ENCODE measurements around the gene CMSS1. TPM values are rescaled to one million over a fixed set of nuclear protein-coding genes. Genes with fewer than 3 reads are reported as not detected.

CMSS1 gene
- total RNA-seq, 4 donors from 2014 or later = 1.3 to 9.9 (median 2.3) TPM

DNA sequence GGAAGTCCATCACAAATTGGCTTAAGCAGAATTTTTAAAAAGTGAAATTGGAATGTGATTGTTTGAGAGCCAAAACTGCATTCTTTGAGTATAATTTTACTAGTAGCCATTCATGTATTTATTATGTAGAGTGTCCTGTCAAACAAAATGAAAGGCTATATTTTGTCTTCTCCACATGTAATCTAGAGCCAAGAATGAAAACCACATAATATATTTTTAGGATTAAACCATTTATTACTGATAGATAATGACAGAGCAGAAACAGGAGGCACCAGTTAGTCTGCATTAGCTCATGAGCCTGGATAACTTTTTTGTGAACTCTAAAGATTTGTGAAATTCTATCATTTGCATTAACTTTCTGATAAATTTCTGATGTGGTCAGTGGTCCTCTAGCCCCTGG is 166.5 kb downstream of the CMSS1 start:
- DNase-seq = no peak
- Histone ChIP-seq H3K4me1 (no peaks in the 10 kb centered on the region), H3K27ac (no peak overlapping the region), H3K36me3 (no peaks in the 10 kb centered on the region), H3K27me3 (no peaks in the 10 kb centered on the region), H3K4me3 (no peak overlapping the region), H3K9me3 (no peaks in the 10 kb centered on the region)
- TF ChIP-seq, protein P1, sequence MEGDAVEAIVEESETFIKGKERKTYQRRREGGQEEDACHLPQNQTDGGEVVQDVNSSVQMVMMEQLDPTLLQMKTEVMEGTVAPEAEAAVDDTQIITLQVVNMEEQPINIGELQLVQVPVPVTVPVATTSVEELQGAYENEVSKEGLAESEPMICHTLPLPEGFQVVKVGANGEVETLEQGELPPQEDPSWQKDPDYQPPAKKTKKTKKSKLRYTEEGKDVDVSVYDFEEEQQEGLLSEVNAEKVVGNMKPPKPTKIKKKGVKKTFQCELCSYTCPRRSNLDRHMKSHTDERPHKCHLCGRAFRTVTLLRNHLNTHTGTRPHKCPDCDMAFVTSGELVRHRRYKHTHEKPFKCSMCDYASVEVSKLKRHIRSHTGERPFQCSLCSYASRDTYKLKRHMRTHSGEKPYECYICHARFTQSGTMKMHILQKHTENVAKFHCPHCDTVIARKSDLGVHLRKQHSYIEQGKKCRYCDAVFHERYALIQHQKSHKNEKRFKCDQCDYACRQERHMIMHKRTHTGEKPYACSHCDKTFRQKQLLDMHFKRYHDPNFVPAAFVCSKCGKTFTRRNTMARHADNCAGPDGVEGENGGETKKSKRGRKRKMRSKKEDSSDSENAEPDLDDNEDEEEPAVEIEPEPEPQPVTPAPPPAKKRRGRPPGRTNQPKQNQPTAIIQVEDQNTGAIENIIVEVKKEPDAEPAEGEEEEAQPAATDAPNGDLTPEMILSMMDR (IDR thresholded peaks at IDR 0.05) = no peak
- TF ChIP-seq POLR2A (IDR thresholded peaks at IDR 0.05) = no peak

DNA sequence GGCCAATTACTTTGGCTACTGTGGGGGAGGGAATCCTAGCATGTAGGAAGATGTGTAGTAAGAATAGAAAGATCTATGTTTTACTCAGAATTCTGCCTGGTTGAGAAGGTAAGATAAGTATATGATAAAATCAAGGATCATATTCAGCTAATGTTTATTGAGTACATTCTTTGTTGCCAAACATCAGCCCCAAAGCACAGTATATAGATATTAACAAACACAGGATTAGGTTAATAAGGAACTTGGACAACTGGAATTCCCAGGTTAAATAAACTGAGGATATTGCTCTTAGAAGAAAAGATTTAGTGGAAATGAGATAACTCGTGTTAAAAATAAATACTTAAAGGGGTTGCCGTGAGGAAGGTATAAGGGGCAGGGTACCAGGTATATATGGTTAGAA is 167.0 kb downstream of the CMSS1 start:
- Histone ChIP-seq H3K4me1 (no peaks in the 10 kb centered on the region), H3K4me3 (no peak overlapping the region), H3K27ac (no peak overlapping the region), H3K36me3 (no peaks in the 10 kb centered on the region), H3K27me3 (no peaks in the 10 kb centered on the region), H3K9me3 (no peaks in the 10 kb centered on the region)
- TF ChIP-seq POLR2A (IDR thresholded peaks at IDR 0.05) = no peak
- TF ChIP-seq, protein P1 (IDR thresholded peaks at IDR 0.05) = no peak
- DNase-seq = no peak

DNA sequence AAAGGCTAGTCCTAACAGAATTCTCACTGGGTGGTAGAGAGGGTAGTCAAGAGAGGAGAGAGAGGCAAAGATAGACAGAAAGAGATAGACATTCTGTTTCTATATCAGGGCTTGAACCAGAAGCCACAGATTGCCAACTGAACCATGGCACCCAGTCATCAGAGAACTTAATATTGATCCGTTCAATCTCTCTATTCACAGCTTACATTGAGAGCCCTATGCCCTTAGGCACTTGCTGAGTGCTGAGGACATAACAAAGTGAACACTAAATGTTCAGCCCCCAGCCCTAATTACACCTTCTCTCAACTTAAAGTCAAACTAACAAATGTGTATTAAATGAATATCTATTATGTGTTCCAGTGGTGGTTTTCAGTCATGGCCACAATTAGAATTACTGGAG is 172.5 kb downstream of the CMSS1 start:
- H3K9me3 ChIP-seq = no peaks in the 10 kb centered on the region
- H3K27ac ChIP-seq = no peak overlapping the region
- TF ChIP-seq, protein P1 (IDR thresholded peaks at IDR 0.05) = no peak
- TF ChIP-seq POLR2A (IDR thresholded peaks at IDR 0.05) = no peak

DNA sequence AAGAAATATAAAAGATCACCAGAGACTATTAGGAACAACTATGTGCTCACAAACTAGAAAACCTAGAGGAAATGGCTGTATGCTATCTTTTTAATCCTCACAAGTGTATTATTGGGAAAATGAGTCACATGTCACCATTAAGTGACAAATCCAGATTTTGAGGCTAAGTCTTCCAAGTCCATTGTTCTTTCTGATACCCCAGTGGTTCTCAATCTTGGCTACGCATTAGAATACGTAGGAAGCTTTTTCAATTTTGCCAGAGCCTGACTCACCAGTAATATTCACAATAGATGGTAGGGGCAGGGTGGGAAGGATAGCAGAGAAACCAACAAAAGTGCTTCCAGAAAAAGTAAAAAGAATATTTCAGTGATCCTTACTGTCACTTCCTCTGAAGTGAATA is 179.6 kb downstream of the CMSS1 start:
- TF ChIP-seq, protein P1 (IDR thresholded peaks at IDR 0.05) = no peak
- no peak for TF ChIP-seq POLR2A (IDR thresholded peaks at IDR 0.05)

More for the DNA sequence above, 172.5 kb downstream of the CMSS1 start:
- Histone ChIP-seq H3K4me1 (no peaks in the 10 kb centered on the region), H3K4me3 (no peak overlapping the region), H3K27me3 (no peaks in the 10 kb centered on the region), H3K36me3 (no peaks in the 10 kb centered on the region)
- DNase-seq = no peak

DNA sequence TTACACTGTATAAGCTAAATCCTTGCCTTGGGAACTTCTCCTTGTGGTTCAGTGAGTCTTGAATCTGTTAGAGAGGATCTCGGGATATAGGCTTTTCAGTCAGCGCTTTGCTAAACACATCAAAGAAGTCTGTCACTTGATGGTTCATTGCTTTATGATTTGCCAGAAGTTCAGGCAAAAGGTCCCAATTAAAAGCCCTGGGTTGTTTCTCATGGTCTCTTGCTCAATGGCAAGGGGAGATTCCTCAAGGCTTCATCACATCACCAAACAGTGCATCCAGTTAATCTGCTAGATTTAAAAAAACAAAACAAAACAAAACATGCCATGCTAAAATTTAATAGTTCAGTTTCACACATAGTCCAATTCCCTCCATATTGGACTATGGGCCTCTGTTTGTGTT is 181.9 kb downstream of the CMSS1 start:
- Histone ChIP-seq H3K27me3 (no peaks in the 10 kb centered on the region), H3K27ac (no peak overlapping the region), H3K36me3 (no peaks in the 10 kb centered on the region), H3K4me1 (peaks cover 0 to 10% (median 0%) of the 10 kb centered on the region in 4 donors), H3K4me3 (no peak overlapping the region), H3K9me3 (no peaks in the 10 kb centered on the region)
- no peak for DNase-seq
- TF ChIP-seq POLR2A (IDR thresholded peaks at IDR 0.05) = no peak

More for the DNA sequence above, 179.6 kb downstream of the CMSS1 start:
- Histone ChIP-seq H3K9me3 (no peaks in the 10 kb centered on the region), H3K4me3 (no peak overlapping the region), H3K27ac (no peak overlapping the region), H3K4me1 (no peaks in the 10 kb centered on the region), H3K36me3 (no peaks in the 10 kb centered on the region), H3K27me3 (no peaks in the 10 kb centered on the region)
- no peak for DNase-seq

DNA sequence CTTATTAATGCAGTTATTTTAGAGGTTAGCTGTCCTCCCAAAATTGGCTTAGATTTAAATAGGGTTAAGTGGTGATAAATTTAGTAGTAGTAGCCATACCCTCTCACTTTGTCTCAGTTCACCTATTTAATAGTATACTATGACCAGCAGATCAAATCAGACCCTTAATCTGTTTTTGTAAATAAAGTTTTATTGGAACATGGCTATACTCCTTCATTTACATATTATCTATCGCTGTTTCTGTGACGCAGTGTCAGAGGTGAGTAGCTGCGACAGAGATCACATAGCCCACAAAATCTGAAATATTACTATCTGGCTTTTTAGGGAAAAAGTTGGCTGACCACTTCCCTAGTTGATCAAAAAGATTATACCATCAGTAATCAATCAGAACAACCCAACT is 183.4 kb downstream of the CMSS1 start:
- TF ChIP-seq, protein P1 (IDR thresholded peaks at IDR 0.05) = no peak
- TF ChIP-seq POLR2A (IDR thresholded peaks at IDR 0.05) = no peak
- no peak for DNase-seq
- Histone ChIP-seq H3K4me3 (no peak overlapping the region), H3K4me1 (peaks cover 0 to 22% (median 0%) of the 10 kb centered on the region in 4 donors), H3K9me3 (no peaks in the 10 kb centered on the region), H3K27ac (no peak overlapping the region), H3K36me3 (no peaks in the 10 kb centered on the region), H3K27me3 (no peaks in the 10 kb centered on the region)

Measured in Peyer's patch (tissue), 4 donors.